Measurements from ENCODE around the gene SLC7A9.
"Not testable (repeated sequence)": the region's sequence is repeated elsewhere in the genome, so short reads cannot be mapped to it uniquely, and the experiment has no call there.

Gene SLC7A9

GRCh38 chr19:32787161-32787813, 82.3 kb downstream of the SLC7A9 start:
- not testable (repeated sequence) for DNase-seq

GRCh38 chr19:32782089-32782488, 87.5 kb downstream of the SLC7A9 start:
- not testable (repeated sequence) for DNase-seq

- no peak for DNase-seq
Measured at GRCh38 chr19:32781280-32781679, 88.3 kb downstream of the SLC7A9 start.
